ENCODE data around the gene EDN1. TPM values are rescaled to one million over a fixed set of nuclear protein-coding genes. Genes with fewer than 3 reads are reported as not detected.

The EDN1 gene
- total and polyA plus RNA-seq, 11 donors, result 1.0 to 11.6 (median 4.1) TPM

DNA sequence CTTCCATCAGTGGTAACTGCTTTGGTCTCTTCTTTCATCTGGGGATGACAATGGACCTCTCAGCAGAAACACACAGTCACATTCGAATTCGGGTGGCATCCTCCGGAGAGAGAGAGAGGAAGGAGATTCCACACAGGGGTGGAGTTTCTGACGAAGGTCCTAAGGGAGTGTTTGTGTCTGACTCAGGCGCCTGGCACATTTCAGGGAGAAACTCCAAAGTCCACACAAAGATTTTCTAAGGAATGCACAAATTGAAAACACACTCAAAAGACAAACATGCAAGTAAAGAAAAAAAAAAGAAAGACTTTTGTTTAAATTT lies 6.1 kb downstream of the EDN1 start:
- peak in 1 of 4 donors; percentile 41 for ATAC-seq
- DNase-seq, result no peak
- intact Hi-C loops (cut with DNase I), result loop anchor here in 3 of 10 donors (5.0 to 10.0 kb wide), 4 partner anchors 99 to 599 kb away; no protein-coding TSS in a partner anchor
- Histone ChIP-seq H3K27me3 (peaks cover 0 to 15% (median 4%) of the 10 kb centered on the region in 9 donors), H3K9me3 (no peaks in the 10 kb centered on the region), H3K4me3 (no peak overlapping the region), H3K27ac (no peak overlapping the region), H3K36me3 (peaks cover 0 to 15% (median 0%) of the 10 kb centered on the region in 9 donors), H3K4me1 (peaks cover 0 to 17% (median 4%) of the 10 kb centered on the region in 12 donors)
- TF ChIP-seq POLR2A (IDR thresholded peaks at IDR 0.05), result no peak
- TF ChIP-seq, protein P1, sequence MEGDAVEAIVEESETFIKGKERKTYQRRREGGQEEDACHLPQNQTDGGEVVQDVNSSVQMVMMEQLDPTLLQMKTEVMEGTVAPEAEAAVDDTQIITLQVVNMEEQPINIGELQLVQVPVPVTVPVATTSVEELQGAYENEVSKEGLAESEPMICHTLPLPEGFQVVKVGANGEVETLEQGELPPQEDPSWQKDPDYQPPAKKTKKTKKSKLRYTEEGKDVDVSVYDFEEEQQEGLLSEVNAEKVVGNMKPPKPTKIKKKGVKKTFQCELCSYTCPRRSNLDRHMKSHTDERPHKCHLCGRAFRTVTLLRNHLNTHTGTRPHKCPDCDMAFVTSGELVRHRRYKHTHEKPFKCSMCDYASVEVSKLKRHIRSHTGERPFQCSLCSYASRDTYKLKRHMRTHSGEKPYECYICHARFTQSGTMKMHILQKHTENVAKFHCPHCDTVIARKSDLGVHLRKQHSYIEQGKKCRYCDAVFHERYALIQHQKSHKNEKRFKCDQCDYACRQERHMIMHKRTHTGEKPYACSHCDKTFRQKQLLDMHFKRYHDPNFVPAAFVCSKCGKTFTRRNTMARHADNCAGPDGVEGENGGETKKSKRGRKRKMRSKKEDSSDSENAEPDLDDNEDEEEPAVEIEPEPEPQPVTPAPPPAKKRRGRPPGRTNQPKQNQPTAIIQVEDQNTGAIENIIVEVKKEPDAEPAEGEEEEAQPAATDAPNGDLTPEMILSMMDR (IDR thresholded peaks at IDR 0.05), result no peak
- WGBS, 4 donors, result 33 to 47% (median 43%) methylated on average over 5 of the region's 5 CpGs

- no peaks in the 10 kb centered on the region for H3K9me3 ChIP-seq
- H3K4me1 ChIP-seq, result peaks cover 0 to 17% (median 4%) of the 10 kb centered on the region in 12 donors
- no peak for ATAC-seq
- 90 to 96% (median 92%) methylated on average over 3 of the region's 3 CpGs for WGBS, 4 donors
- H3K27ac ChIP-seq, result no peak overlapping the region
- peaks cover 0 to 15% (median 0%) of the 10 kb centered on the region in 9 donors for H3K36me3 ChIP-seq
- intact Hi-C loops (cut with DNase I), result loop anchor here in 3 of 10 donors (5.0 to 10.0 kb wide), 4 partner anchors 98 to 598 kb away; no protein-coding TSS in a partner anchor
- no peak for DNase-seq
- TF ChIP-seq, protein P1 (IDR thresholded peaks at IDR 0.05), result no peak
- TF ChIP-seq POLR2A (IDR thresholded peaks at IDR 0.05), result no peak
- H3K4me3 ChIP-seq, result no peak overlapping the region
- H3K27me3 ChIP-seq, result peaks cover 0 to 12% (median 4%) of the 10 kb centered on the region in 9 donors
These were observed 6.4 kb downstream of the EDN1 start for GRCh38 chr6:12296604-12297003.

DNA sequence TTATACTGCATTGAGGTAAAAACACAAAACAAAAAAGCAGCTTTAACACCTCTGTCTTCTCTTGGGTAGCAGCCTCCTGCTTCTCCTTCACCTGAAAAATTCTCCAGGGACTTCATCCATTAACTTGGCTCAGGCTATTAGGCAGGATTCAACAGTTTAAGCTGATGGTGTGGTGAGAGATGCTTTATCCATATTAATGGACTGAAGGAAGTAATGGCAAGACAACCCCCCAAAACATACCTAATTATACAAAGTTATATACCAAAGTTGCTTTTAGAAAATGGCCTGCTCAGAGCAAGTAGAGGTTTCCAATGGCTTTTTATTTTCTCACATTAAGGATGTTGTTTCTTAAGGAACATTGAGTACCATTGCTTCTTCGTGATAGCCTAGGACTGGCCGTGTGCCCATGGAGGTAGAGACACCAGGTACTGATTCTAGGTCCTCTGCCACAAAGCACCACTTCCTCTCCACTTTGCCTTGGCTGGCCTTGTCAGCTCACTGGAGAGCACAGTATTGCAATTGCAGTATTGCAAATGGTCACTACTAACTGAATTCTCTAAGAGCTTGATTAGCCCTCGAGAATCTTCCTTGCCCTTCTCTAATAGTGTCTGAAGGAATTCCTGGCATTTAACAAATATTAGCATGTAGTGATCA lies 7.3 kb downstream of the EDN1 start:
- H3K4me1 ChIP-seq, result peaks cover 0 to 12% (median under 1%) of the 10 kb centered on the region in 12 donors
- H3K36me3 ChIP-seq, result peaks cover 0 to 15% (median 0%) of the 10 kb centered on the region in 9 donors
- WGBS, 4 donors, result 86 to 100% (median 95%) methylated on average over 3 of the region's 3 CpGs
- DNase-seq, result no peak
- no peak overlapping the region for H3K4me3 ChIP-seq
- peaks cover 0 to 4% (median under 1%) of the 10 kb centered on the region in 9 donors for H3K27me3 ChIP-seq
- intact Hi-C loops (cut with DNase I), result loop anchor here in 3 of 10 donors (5.0 to 10.0 kb wide), 4 partner anchors 97 to 597 kb away; no protein-coding TSS in a partner anchor
- H3K27ac ChIP-seq, result no peak overlapping the region
- ATAC-seq, result no peak
- no peaks in the 10 kb centered on the region for H3K9me3 ChIP-seq
- TF ChIP-seq, protein P1 (IDR thresholded peaks at IDR 0.05), result no peak
- TF ChIP-seq POLR2A (IDR thresholded peaks at IDR 0.05), result no peak
